Caco-2 (cell line): Measurements from ENCODE around the gene KIAA1755. TPM values are rescaled to one million over a fixed set of nuclear protein-coding genes. Genes with fewer than 3 reads are reported as not detected.

Experiments
- BruUV-seq: library from RNA; stranded (reverse); fragments of 400-500 nt; replicated peaks from 2 replicates; lab custom pipeline; 2021; lab: Mats Ljungman, UMichigan
- CTCF ChIA-PET: fragments of 300-600 bp; sonication (Branson Sonifier 250); formaldehyde crosslinking; loops from one replicate; lab custom pipeline; 2022; ENCODE audit warnings: antibody characterized with exemption; lab: Charles Lee
- POLR2A ChIA-PET: fragments of 300-600 bp; sonication (Branson Sonifier 250); formaldehyde crosslinking; loops from one replicate; lab custom pipeline; 2022; ENCODE audit warnings: antibody characterized with exemption; lab: Charles Lee
- DNase-seq, 2 experiments: peaks; one replicate each; pipeline versions ENCODE4 v3.0.0 to v3.0.0-alpha.2; 2020 to 2022
- H3K27me3 ChIP-seq: replicated peaks from 2 replicates; pipeline ENCODE4 v1.6.0; 2011; ENCODE audit warnings: low read length; ENCODE audit not compliant: control insufficient read depth, insufficient read depth
- H3K36me3 ChIP-seq: 2 replicates; pipeline ENCODE4 v1.5.1; 2011; ENCODE audit warnings: low read length; ENCODE audit not compliant: control insufficient read depth, insufficient read depth
- H3K4me1 ChIP-seq: fragments of 250-450 bp; sonication (Bioruptor Pico); 2 replicates; pipeline ENCODE4 v1.5.1; 2020; ENCODE audit warnings: mild to moderate bottlenecking
- H3K4me3 ChIP-seq: 2 replicates; pipeline ENCODE4 v1.5.1; 2011; ENCODE audit warnings: low read depth, mild to moderate bottlenecking, control low read depth, low read length
- H3K9me3 ChIP-seq: fragments of 250-450 bp; sonication (Bioruptor Pico); 2 replicates; pipeline ENCODE4 v1.5.1; 2020; ENCODE audit warnings: mild to moderate bottlenecking, moderate library complexity
- H3K27ac Mint-ChIP-seq: one replicate; pipeline ENCODE4 v1.8.0; 2022; ENCODE audit warnings: mixed read lengths; ENCODE audit not compliant: unreplicated experiment
- H3K27me3 Mint-ChIP-seq: one replicate; pipeline ENCODE4 v1.8.0; 2022; ENCODE audit warnings: mixed read lengths; ENCODE audit not compliant: insufficient read depth, unreplicated experiment
- H3K36me3 Mint-ChIP-seq: one replicate; pipeline ENCODE4 v1.8.0; 2022; ENCODE audit warnings: mild to moderate bottlenecking, mixed read lengths; ENCODE audit not compliant: insufficient read depth, unreplicated experiment
- H3K4me1 Mint-ChIP-seq: one replicate; pipeline ENCODE4 v1.8.0; 2022; ENCODE audit warnings: low read depth, mixed read lengths; ENCODE audit not compliant: unreplicated experiment
- H3K4me3 Mint-ChIP-seq: one replicate; pipeline ENCODE4 v1.8.0; 2022; ENCODE audit warnings: mild to moderate bottlenecking, moderate library complexity, mixed read lengths; ENCODE audit not compliant: unreplicated experiment
- H3K9me3 Mint-ChIP-seq: one replicate; pipeline ENCODE4 v1.8.0; 2022; ENCODE audit warnings: mixed read lengths; ENCODE audit not compliant: unreplicated experiment
- CTCF ChIP-seq, 2 experiments: fragments of 200-600 bp in 1 of 2; IDR thresholded peaks; 1 replicate in 1 of 2; 2 replicates in 1 of 2; pipeline versions ENCODE4 v1.5.1 to v1.8.0; 2011 to 2022; ENCODE audit warnings: antibody characterized with exemption in 1 of 2, control low read depth in 1 of 2, inconsistent platforms in 1 of 2, low read depth in 1 of 2, low read length in 1 of 2, mild to moderate bottlenecking in 1 of 2, moderate library complexity in 1 of 2; ENCODE audit not compliant: insufficient read depth in 1 of 2, severe bottlenecking in 1 of 2, unreplicated experiment in 1 of 2
- intact Hi-C: fragments of 100-400 bp; cut with micrococcal nuclease; formaldehyde crosslinking; loops from one replicate; pipeline ENCODE4 v1.10.0; 2022; ENCODE audit not compliant: unreplicated experiment
- total RNA-seq: library from RNA; stranded (reverse); gene quantifications from 2 replicates; pipeline ENCODE4 v1.2.3, GENCODE V29; 2022

Gene KIAA1755
- total RNA-seq, 1 experiment from 2014 or later: 0.20 TPM

GRCh38 chr20:38225240-38225899 is 35.2 kb downstream of the KIAA1755 start:
- H3K36me3 ChIP-seq: no peaks in the 10 kb centered on the region
- no peaks in the 10 kb centered on the region for H3K27me3 ChIP-seq
- Mint-ChIP-seq H3K36me3 (peaks cover 2% of the 10 kb centered on the region), H3K27ac (no peak overlapping the region), H3K27me3 (peaks cover 2% of the 10 kb centered on the region), H3K4me3 (no peak overlapping the region), H3K4me1 (no peaks in the 10 kb centered on the region), H3K9me3 (no peaks in the 10 kb centered on the region)
- no TSS peak for BruUV-seq
- H3K4me3 ChIP-seq: no peak overlapping the region
- POLR2A ChIA-PET: no interaction called here
- TF ChIP-seq CTCF (IDR thresholded peaks at IDR 0.05; ENCODE audit: insufficient read depth in 1 of 2, low read depth in 1 of 2, low read length in 1 of 2, severe bottlenecking in 1 of 2, unreplicated experiment in 1 of 2): no peak
- H3K9me3 ChIP-seq: peaks cover 8% of the 10 kb centered on the region
- no peak for DNase-seq
- H3K4me1 ChIP-seq: no peaks in the 10 kb centered on the region
- CTCF ChIA-PET: interaction anchor here (0.6 to 3.9 kb wide), 7 partner anchors 12 to 183 kb away, joined by 3 to 20 read pairs (median 4); no protein-coding TSS in a partner anchor
- intact Hi-C loops: loop anchor here (10.0 kb wide), 1 partner anchor 471 kb away; no protein-coding TSS in a partner anchor

GRCh38 chr20:38224531-38224930 is 36.0 kb downstream of the KIAA1755 start:
- no peak overlapping the region for H3K27ac Mint-ChIP-seq
- Histone ChIP-seq H3K4me1 (no peaks in the 10 kb centered on the region), H3K27me3 (no peaks in the 10 kb centered on the region), H3K4me3 (no peak overlapping the region), H3K36me3 (no peaks in the 10 kb centered on the region), H3K9me3 (peaks cover 8% of the 10 kb centered on the region)
- no peaks in the 10 kb centered on the region for H3K4me1 Mint-ChIP-seq
- DNase-seq: no peak
- no peak for TF ChIP-seq CTCF (IDR thresholded peaks at IDR 0.05; ENCODE audit: insufficient read depth in 1 of 2, low read depth in 1 of 2, low read length in 1 of 2, severe bottlenecking in 1 of 2, unreplicated experiment in 1 of 2)
- intact Hi-C loops: loop anchor here (5.0 to 10.0 kb wide), 2 partner anchors 470 to 657 kb away; no protein-coding TSS in a partner anchor
- no TSS peak for BruUV-seq
- no peaks in the 10 kb centered on the region for H3K36me3 Mint-ChIP-seq
- no peaks in the 10 kb centered on the region for H3K9me3 Mint-ChIP-seq
- no peak overlapping the region for H3K4me3 Mint-ChIP-seq
- peaks cover 2% of the 10 kb centered on the region for H3K27me3 Mint-ChIP-seq
- CTCF ChIA-PET: interaction anchor here (0.7 to 3.9 kb wide), 4 partner anchors 15 to 167 kb away, joined by 3 to 20 read pairs (median 3); no protein-coding TSS in a partner anchor
- POLR2A ChIA-PET: no interaction called here

- Mint-ChIP-seq H3K9me3 (no peaks in the 10 kb centered on the region), H3K27ac (no peak overlapping the region), H3K36me3 (no peaks in the 10 kb centered on the region), H3K4me3 (no peak overlapping the region), H3K27me3 (peaks cover 2% of the 10 kb centered on the region), H3K4me1 (no peaks in the 10 kb centered on the region)
- Histone ChIP-seq H3K9me3 (peaks cover 8% of the 10 kb centered on the region), H3K27me3 (no peaks in the 10 kb centered on the region), H3K36me3 (no peaks in the 10 kb centered on the region), H3K4me3 (no peak overlapping the region), H3K4me1 (no peaks in the 10 kb centered on the region)
- ChIA-PET POLR2A (no interaction called here), CTCF (interaction anchor here (0.8 to 3.9 kb wide), 4 partner anchors 14 to 166 kb away, joined by 3 to 20 read pairs (median 3); no protein-coding TSS in a partner anchor)
- BruUV-seq: no TSS peak
- intact Hi-C loops: loop anchor here (2.0 to 10.0 kb wide), 3 partner anchors 99 to 656 kb away; no protein-coding TSS in a partner anchor
- no peak for DNase-seq
- no peak for TF ChIP-seq CTCF (IDR thresholded peaks at IDR 0.05; ENCODE audit: insufficient read depth in 1 of 2, low read depth in 1 of 2, low read length in 1 of 2, severe bottlenecking in 1 of 2, unreplicated experiment in 1 of 2)
Measured at GRCh38 chr20:38223743-38224100, 36.8 kb downstream of the KIAA1755 start.
